ENCODE results near the gene KTN1.

Gene KTN1

DNA sequence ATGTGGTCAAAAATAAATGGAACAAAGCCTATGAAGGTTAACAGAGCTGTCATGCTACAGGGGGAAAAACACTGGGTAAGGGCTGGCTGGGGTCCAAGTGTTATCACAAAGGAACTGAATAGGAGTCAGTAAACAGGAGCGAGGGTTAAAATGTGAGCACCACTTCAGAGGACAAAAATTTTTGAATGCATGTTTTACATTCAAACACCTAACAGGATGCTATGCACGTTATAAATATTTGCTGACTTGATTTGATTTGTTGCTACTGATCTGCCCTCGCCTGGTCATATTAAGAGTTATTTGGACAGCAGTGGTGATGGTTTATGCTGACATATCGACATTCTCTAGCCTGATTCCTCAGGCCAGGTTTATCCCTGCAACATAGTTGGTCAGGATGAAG is 7.4 kb upstream of the KTN1 start:
- DNase-seq = no peak

DNA sequence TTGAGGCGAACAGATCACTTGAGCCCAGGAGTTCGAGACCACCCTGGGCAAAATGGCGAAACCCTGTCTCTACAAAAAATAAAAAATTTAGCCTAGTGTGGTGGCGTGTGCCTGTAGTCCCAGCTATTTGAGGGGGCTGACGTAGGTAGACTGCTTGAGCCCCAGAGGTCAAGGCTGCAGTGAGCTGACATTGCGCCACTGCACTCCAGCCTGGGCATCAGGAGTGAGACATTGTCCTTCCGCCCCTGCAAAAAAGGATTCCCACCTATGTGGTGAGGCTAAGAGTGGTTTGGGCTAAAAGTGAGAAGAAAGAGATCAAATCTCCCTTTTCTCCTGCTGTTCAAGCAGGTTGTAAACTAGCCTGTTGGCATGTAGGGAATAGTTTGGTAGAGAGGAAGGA is 5.0 kb upstream of the KTN1 start:
- no peak for DNase-seq

DNA sequence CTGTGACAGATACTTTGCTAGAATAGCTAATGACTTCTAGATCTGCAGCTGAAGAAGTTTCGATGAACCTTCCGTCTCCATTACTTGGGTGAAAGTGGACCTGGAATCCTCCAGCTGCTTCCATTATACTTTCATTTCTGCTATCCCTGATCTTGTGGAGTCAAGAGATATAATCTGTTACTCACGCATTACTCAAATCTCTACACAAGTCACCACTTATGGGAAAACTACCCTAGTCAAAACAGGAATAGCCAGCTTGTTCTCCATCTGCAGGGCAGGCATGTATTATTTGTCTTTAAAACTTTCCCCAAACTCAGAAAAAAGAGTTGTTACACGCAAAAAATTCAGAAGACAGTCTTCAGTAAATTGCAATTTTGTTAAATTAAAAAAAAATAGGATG is 2.8 kb upstream of the KTN1 start:
- no peak for DNase-seq

DNA sequence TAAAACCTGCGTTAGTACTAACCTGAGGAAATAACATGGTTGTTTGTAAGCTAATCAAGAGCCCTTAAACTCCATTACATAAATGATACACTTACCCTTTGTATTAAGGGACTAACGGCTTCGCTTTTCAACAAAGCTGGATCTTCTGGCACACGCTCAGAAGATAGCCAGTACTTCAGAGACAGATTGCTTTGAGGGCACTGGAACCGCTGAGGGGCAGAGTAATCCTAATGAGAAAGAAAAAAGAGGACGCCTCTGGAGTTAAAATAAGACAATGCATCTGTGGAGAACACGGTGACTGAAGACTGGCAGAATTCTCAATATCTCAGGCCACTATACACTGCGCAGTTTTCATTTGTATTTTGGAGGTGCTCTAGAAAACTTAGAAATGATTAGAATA is 1.5 kb upstream of the KTN1 start:
- DNase-seq = peak; percentile 35

DNA sequence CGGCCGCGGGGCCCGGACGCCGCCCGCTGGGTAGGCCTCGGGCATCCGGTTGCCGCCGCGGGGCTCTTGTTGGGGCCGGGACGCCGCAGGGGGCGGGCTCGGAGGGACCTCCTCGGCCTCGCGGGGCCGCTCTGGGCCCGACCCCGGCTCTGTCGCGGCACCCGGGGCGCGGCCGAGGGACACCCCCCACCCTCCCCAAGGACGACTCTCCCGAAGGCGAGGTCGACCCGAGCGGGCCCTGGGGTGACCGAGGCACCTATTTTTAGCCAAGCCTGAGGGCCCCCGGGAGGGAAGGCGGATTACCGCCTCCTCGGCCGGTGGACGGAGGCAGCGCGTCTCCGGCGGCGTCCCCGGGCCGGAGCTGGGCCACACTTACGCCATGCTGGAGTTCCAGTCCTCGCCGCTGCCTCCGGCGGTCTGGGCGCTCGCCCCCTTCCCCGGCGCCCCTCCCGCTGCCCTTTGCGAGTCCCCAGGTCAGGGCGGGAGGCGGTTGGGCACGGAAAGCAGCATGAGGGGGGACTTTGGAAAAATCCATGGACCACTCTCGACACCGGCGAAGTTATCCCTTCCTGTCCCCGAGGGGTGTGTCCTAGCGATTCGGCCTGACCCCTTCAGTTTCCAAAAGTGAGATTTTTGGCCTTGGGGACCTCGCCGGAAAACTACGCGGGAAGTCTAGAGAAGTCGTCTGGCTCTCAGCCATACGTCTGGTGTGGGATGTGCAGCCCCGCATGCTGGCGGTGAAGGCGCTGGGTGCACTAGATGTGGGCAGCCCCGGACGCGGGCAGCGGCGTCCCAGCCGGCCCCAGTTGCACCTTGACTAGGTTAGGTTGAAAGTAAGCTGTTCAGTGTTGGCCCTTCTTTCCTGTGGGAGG is 699 bp downstream of the KTN1 start:
- DNase-seq = peak; percentile 41

DNA sequence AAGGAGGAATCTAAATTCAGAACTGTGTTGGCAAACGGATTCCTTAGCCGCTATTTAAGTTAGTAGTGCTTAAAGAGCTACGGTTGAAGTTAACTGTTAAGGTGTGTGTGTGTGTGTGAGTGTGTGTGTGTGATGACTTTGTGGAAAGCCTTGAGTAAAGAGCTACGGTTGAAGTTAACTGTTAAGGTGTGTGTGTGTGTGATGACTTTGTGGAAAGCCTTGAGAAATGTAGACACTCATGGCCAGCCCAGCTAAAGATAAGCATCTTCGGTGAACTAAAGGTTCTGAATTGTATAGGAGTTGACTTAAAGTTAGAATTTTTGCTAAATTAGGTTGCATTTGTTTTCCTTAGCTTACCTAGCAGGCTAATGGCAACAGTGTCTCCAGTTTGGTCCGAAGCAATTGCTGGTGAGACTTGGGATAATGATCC is 1.4 kb downstream of the KTN1 start:
- DNase-seq = peak; percentile 41

DNA sequence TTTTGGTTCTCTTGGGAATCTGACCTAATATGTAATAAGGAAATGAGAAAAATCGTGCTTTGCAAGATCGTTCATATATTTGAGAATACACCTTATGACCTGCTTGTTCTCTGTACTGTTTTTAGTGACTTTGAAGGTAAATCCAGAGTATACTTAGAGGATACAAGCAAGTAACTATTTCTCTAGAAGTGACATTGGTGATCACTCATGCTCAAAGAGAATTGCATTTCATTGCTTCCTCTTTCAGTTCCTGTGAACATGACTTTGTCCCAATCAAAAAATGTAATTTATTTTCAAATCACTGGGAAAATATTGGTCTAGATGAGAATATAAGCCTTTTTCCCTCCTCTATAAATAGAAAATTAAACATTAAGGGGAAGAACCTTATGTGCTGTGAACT is 2.7 kb downstream of the KTN1 start:
- no peak for DNase-seq

DNA sequence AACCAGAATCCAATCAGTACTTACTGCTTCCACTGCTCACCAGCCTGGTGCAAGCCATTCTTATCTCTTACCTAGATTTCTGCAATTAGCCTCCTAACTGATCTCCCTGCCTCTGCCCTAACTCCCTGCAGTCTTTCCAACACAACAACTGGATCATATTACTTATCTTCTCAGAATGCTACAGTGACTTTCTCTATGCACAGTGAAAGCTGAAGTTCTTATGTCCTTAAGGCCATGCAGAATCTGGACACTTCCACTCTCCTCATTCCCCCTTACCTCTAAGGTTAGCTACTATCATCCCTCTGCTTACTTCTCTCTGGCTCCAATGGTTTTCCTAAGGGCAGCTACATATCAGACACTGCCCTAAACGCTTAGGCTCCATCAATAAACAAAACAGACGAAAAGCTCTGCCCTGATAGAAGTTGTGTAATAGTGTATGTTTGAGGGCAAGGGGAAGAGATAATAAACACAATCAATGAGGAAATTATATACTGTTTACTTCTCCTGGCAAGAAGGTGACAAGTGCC is 4.0 kb downstream of the KTN1 start:
- peak; percentile 11 for DNase-seq

DNA sequence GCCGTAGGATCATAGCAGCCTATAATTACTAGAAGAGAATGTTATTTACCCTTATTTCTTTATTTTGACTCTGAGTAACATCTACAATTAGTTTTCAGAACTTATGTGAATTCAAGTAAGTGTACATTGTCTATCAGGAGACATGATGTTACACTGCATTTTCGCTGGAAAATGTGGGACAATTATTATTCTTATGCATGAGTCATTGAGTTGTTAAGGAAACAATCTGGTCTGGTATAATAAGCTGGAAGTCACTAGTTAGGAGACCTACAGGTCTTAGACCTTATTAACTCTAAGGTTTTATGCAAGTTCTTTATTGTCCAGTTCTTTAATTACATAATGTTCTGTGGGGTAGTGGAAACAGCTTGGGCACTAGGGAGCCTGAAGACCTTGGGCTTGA is 5.8 kb downstream of the KTN1 start:
- no peak for DNase-seq

DNA sequence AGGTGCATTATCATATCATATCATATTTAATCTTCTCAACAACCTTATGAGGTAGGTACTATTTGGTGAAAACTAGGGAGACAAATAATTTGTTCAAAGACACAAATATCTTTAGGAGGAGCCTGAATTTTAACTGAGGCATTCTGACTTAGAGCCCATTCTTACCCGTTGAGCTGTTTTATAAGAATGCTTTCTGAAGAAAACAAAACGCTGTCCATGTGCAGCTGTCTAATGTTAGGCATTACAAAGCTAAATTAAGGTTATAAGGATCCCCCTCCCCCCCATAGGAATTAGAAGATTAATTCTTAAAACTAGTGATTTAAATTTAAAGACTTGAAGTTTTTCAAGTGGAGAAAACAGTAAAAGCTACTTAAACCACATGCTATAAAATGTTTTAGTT is 6.4 kb downstream of the KTN1 start:
- DNase-seq = no peak

DNA sequence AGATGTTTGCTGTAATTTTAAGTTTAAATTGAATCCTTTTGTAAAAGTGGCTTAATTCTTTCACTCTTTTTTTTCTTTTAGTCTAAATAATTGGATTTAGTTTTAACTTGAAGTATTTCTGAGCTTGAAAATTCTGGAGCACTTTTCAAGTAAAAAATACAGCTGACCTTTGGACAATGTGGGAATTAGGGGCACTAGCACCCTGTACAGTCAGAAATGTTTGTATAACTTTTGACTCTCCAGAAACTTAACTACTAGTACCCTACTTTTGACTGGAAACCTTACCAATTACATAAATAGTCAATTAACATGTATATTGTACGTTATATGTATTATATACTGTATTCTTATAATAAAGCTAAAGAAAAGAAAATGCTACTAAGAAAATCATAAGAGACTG is 7.8 kb downstream of the KTN1 start:
- no peak for DNase-seq

DNA sequence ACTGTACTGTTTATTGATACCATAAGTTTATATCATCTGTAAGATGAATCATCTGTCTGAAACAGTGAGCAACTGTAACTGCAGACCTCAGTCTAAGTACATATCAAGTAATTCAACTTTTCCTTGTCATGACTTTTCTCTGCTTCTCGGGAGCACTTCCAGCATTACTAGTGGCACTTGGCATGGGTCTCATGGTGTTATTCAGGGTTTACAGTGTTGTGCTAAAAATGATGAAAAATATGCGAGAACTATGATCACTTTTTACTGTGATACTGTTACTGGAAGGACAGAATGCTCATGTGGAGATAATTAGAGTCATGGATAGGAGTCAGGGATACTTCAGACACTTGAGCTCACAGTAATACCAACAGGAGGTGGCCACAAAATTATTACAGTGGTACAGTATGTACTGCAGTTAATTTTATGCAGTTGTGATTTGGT is 8.3 kb downstream of the KTN1 start:
- no peak for DNase-seq

DNA sequence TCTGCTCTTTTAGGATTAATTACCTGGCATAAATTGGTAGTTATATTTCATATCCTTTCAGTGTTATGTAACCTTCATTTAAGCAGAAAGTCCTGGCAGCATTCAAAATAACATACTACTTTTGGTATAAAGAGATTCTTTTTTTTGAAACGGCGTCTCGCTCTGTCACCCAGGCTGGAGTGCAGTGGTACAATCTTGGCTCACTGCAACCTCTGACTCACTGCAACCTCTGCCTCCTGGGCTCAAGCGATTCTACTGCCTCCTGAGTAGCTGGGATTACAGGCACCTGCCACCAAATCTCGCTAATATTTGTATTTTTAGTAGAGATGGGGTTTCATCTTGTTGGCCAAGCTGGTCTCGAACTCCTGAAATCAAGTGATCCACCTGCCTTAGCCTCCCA is 9.2 kb downstream of the KTN1 start:
- no peak for DNase-seq

DNA sequence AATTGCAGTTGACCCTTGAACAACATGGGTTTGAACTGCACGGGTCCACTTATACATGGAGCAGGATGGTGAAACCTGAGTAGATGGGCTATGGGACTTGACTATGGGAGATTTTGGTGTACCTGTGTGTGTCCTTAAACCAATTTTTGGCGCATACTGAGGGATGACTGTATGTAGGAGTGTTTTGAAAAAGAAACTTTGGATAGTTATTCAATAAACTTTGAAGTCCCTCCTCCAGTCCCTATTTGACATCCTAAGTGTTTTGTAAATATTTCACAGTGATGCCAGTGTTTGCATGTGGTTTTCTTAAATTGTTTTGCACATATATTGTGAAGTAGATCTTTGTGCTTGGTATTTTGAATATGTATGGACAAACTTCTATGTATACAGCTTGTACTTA is 12.4 kb downstream of the KTN1 start:
- DNase-seq = no peak

DNA sequence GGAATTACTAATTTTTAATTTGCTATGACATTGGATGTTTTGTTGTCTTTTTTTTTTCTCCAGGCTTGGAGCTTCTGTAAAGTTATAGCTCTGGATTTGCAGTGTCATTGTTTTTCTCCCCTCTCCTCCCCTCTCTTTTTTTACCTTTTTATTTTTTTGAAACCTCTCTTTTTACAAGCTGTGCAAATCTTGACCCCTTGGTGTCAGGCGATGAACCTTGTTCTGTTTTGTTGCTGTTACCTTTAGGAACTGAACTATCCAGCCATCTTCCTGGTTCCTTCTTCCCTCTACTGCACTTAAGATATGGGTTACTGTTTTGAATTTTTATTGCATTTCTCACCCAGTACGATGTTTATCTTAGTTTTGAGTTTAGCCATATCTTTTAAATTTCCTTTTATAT is 13.7 kb downstream of the KTN1 start:
- no peak for DNase-seq

DNA sequence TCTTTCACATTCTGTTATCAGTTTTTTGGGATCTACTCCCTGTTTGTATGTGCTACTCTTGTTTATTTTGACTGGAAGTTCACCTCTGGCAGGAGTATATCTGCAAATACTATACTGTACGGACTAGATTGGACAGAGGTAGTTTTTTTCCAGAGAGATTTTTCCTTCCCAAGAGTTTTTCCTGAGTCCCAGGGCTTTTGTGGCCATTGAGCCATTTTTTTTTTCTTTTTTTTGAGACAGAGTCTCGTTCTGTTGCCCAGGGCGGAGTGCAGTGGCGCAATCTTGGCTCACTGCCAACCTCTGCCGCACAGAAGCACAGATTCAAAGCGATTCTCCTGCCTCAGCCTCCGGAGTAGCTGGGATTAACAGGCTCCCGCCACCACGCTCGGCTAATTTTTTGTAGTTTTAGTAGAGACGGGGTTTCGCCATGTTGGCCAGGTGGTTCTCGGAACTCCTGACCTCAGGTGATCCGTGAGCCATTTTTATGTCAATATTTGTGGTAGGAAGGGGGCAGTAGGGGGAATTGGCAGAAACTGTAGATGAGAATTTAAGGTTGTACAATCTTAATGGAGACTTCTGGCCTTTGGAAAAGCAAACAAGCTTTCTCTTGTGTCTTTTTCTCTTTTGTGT is 19.4 kb downstream of the KTN1 start:
- no peak for DNase-seq

DNA sequence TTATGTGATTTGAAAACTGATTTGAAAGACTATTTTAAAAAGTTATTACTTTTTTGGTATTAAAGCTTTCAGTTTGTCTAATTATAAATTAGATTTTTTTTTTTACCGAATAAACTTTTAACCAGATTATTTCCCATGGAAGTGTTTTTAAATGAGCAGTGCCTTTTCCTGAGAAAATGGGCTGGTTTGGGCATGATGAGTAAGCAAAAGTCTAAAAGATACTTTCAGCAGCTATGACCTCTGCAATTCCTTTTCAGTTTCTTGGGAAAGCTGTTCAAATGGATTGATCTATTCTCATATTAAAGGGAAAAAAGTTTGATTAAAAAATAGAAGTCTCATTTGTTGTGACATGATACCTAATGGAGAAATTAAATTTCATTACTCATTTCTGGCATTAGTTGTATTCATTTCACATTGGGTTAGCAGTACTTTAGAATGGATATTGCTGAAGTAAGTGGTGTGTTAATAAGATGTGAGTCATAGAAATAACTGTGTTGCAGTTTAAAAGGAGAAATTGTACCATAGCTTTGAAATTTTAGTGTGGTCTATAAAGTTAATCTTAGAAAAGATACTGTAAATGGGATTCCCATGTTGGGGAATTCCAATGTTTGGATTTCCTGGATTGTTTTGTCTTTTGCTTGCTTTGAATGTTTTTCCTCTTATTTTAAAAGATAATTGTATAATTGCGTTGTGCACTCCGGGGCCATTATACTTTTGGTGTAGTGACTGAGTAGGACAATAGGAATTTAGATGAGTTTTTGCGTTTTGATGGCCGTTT is 21.0 kb downstream of the KTN1 start:
- no peak for DNase-seq

DNA sequence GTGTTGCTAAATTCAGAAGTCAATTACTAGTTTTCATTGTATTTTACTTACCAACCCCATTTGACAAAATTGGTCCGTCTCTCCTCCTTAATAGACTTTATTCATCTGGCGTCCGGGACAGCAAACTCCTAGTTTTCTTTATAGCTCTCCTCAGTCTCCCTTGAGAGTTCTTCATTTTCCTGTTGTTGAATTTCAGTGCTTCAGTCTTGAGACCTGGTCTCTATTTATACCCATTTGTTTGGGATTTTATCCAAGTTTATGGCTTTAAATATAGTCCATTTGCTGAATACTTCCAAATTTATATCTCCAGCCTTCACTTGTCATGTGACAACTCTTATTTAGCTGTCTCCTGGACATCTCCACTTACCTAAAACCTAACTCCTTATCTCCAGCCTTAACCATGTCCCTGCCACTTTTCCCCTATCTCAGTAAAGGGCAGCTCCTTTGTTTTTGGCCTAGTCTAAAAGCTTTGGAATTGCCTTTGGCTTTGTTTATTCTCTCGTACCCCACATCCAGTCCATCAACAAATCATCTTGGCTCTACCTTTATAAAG is 23.5 kb downstream of the KTN1 start:
- DNase-seq = no peak

DNA sequence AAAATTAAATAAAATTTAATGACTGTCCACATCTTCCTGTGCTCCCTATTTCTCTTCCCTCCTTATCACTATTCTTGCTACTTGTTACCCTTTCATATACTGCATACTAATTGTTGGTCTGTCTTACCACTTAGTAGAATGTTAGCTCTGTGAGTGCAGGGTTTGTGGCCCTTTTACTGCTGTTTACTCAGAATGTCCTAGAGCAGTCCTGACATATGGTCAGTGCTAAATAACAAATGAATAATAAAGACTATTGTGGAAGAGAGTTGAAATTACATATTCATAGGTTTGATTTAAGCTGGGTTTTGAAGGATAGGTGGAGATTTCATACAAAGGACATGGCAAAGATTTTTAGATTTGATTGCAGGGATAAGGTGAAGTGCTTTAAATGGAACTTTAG is 24.5 kb downstream of the KTN1 start:
- DNase-seq = no peak

DNA sequence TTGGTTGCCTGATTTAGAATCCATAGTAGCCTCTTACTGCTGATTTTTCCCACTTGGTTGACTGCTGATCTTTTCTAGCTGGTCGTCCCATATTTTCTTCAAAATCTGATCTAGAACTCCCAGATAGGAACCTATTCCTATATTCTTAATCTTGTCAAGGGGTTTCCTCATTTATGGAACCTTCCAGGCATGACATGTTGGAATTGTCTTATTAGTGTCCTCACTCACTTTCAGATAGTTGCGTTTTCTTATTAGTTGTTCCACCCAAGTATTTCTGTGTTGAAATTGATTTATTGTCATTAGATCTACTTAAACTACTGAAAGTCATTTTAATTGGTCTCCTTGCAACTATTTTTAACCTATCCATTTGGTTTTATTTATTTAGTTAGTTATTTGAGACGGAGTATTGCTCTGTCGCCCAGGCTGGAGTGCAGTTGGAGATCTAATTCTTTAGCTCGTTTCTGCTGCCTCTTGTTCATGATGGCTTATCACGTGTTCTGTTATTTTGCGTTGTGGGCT is 25.0 kb downstream of the KTN1 start:
- no peak for DNase-seq

DNA sequence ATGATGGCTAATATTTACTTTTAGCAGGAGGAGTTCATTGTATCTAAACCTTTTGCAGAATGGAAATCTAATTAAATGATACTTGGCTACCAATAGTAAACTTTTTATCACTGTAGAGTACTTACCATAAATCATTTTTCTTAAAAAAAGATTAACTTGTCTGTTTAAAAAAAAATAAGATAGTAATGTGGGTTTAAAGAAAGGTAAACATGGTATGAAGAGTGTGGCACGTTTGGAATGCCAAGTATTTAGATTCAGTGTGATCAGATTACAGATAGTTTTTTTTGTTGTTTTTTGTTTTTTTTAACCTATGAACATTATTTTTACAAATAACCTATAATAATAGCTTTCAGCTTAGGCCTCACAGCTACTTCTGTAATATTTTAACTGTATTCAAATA is 25.8 kb downstream of the KTN1 start:
- DNase-seq = no peak

DNA sequence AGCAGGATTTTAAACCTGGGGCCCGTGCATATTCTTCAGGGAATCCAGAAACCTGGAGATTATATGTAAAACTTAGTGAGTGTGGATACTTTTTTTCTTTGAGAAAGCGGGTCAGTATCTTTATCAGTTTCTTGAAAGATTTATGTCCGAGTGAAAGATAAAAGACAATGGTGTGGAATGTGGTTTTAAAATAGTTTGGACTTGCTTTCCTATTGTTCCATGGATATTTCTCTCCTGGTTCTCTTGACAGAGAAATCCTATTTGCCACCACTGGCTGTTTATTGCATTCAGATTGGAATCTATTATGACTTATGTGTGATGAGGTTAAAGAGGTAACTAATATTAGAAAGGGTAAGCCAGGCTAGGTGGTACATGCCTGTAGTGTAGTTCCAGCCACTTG is 27.4 kb downstream of the KTN1 start:
- DNase-seq = no peak

DNA sequence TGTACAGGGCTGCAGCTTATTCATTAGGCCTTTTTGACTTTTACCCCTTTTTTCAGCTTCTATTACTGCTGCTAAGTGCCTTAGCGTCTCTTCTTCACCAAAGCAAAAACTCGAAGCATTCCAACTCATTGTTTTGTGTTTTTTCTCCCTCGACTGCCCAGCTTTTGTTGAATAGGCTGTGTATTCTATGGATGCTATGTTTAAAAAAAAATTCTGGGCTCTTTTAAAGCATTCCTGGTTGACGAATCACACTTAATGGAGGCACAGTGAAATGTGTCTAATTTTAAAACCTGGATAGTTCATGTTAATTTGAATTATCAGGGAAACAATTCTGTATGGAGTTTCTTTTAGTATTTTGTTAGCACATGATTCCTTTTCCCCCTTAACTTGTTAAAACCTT is 29.7 kb downstream of the KTN1 start:
- no peak for DNase-seq

Measured in NCI-H526 treated with DMSO at 0.1 percent for 48 hours (cell line).